ENCODE measurements around the gene CRYBB1.

DNA sequence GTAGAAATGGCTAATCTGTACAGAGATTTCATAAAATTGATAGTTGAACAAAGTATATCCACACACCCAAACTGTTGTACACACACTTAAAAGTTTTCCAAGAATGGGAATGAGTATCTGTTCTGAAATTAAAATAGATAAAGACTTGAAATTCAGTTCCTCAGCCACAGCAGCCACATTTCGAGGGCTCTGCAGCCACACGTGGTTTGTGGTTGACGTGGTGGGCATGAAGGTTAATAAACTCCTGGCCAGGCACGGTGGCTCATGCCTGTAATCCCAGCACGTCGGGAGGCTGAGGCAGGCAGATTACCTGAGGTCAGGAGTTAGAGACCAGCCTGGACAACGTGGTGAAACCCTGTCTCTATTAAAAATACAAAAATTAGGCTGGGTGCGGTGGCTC is 51.9 kb downstream of the CRYBB1 start:
- TF ChIP-seq SCMH1 (CRISPR knock-in tag; IDR thresholded peaks at IDR 0.05; ENCODE audit: borderline replicate concordance): no peak
- TF ChIP-seq RFX5 (IDR thresholded peaks at IDR 0.05; ENCODE audit: low read depth, low read length): no peak
- TF ChIP-seq ZNF24 (IDR thresholded peaks at IDR 0.05): no peak
- no peak for TF ChIP-seq FOXK2 (IDR thresholded peaks at IDR 0.05)
